HepG2 (cell line): ENCODE results near the gene TFDP1. TPM values are rescaled to one million over a fixed set of nuclear protein-coding genes. Genes with fewer than 3 reads are reported as not detected.

Experiments used
- ATF3 ChIP-seq: sonication (generic); formaldehyde crosslinking; IDR thresholded peaks from 2 replicates; pipeline ENCODE4 v1.4.0; 2020; ENCODE audit warnings: missing genetic modification reagents
- ELF3 ChIP-seq: IDR thresholded peaks from 2 replicates; pipeline ENCODE4 v1.6.1; 2016; ENCODE audit warnings: missing genetic modification reagents, missing compliant biosample characterization
- KDM5B ChIP-seq: sonication (generic); formaldehyde crosslinking; IDR thresholded peaks from 2 replicates; pipeline ENCODE4 v1.4.0; 2020; ENCODE audit warnings: missing genetic modification reagents, mild to moderate bottlenecking, borderline replicate concordance
- KLF12 ChIP-seq: sonication (generic); formaldehyde crosslinking; IDR thresholded peaks from 2 replicates; pipeline ENCODE4 v1.4.0; 2020; ENCODE audit warnings: missing genetic modification reagents, borderline replicate concordance
- LCORL ChIP-seq, 2 experiments: fragments of 450-650 bp in 1 of 2; sonication (generic) in 1 of 2; formaldehyde crosslinking in 1 of 2; IDR thresholded peaks; 2 replicates each; pipeline versions ENCODE4 v1.5.0 to v1.6.1; 2017 to 2020; ENCODE audit warnings: antibody characterized with exemption in 1 of 2, missing genetic modification reagents in 1 of 2
- MATR3 ChIP-seq: sonication (generic); formaldehyde crosslinking; IDR thresholded peaks from 2 replicates; pipeline ENCODE4 v1.4.0; 2020; ENCODE audit warnings: missing genetic modification reagents
- MBNL3 ChIP-seq: fragments of 250-450 bp; sonication (Bioruptor Pico); conservative IDR thresholded peaks from 2 replicates; pipeline ENCODE4 v1.8.0; 2022; ENCODE audit warnings: mild to moderate bottlenecking, inconsistent platforms
- MIXL1 ChIP-seq: IDR thresholded peaks from 2 replicates; pipeline ENCODE4 v1.6.1; 2016
- MTA1 ChIP-seq: sonication (generic); formaldehyde crosslinking; IDR thresholded peaks from 2 replicates; pipeline ENCODE4 v1.4.0; 2020; ENCODE audit warnings: missing genetic modification reagents, mild to moderate bottlenecking, borderline replicate concordance
- NFE2 ChIP-seq: sonication (generic); formaldehyde crosslinking; IDR thresholded peaks from 2 replicates; pipeline ENCODE4 v1.4.0; 2020; ENCODE audit warnings: missing genetic modification reagents
- PCBP2 ChIP-seq: fragments of 200-400 bp; formaldehyde crosslinking; optimal IDR thresholded peaks from 2 replicates; pipeline ENCODE3; 2018; ENCODE audit warnings: low read length, low read depth; ENCODE audit not compliant: poor library complexity, severe bottlenecking
- SAP130 ChIP-seq: IDR thresholded peaks from 2 replicates; pipeline ENCODE4 v1.6.1; 2016; ENCODE audit warnings: low read depth
- XRCC5 ChIP-seq: fragments of 200-400 bp; formaldehyde crosslinking; optimal IDR thresholded peaks from 2 replicates; pipeline ENCODE3; 2017; ENCODE audit warnings: mild to moderate bottlenecking, low read length
- ZBTB21 ChIP-seq: sonication (generic); formaldehyde crosslinking; IDR thresholded peaks from 2 replicates; pipeline ENCODE4 v1.4.0; 2020; ENCODE audit warnings: missing genetic modification reagents
- ZBTB38 ChIP-seq: sonication (generic); formaldehyde crosslinking; IDR thresholded peaks from 2 replicates; pipeline ENCODE4 v1.5.1; 2020; ENCODE audit warnings: mild to moderate bottlenecking, missing genetic modification reagents
- ZBTB39 ChIP-seq: sonication (generic); formaldehyde crosslinking; IDR thresholded peaks from 2 replicates; pipeline ENCODE4 v1.5.0; 2020; ENCODE audit warnings: missing genetic modification reagents
- ZBTB7A ChIP-seq: sonication (generic); formaldehyde crosslinking; IDR thresholded peaks from 2 replicates; pipeline ENCODE4 v1.8.0; 2022; ENCODE audit warnings: mild to moderate bottlenecking, missing genetic modification reagents
- ZFP36L1 ChIP-seq: sonication (generic); formaldehyde crosslinking; IDR thresholded peaks from 2 replicates; pipeline ENCODE4 v1.8.0; 2022; ENCODE audit warnings: mild to moderate bottlenecking, missing genetic modification reagents, moderate library complexity
- ZMAT3 ChIP-seq: sonication (generic); formaldehyde crosslinking; conservative IDR thresholded peaks from 2 replicates; pipeline ENCODE4 v1.7.0; 2021; ENCODE audit warnings: missing genetic modification reagents
- ZNF326 ChIP-seq: sonication (generic); formaldehyde crosslinking; IDR thresholded peaks from 2 replicates; pipeline ENCODE4 v1.4.0; 2020; ENCODE audit warnings: missing genetic modification reagents, borderline replicate concordance
- ZNF430 ChIP-seq: sonication (generic); formaldehyde crosslinking; IDR thresholded peaks from 2 replicates; pipeline ENCODE4 v1.9.0; 2021; ENCODE audit warnings: mild to moderate bottlenecking, missing genetic modification reagents
- polyA plus RNA-seq, 8 experiments: library from polyadenylated mRNA; depleted of rRNA in 3 of 8; stranded (reverse) in 7 of 8; unstranded in 1 of 8; fragments of >200 nt; fragmentation: Illumina TruSeq in 4 of 8; extraction: Trizol in 4 of 8; gene quantifications; 2 replicates each; pipeline versions ENCODE4 v1.2.1 to v1.2.3, GENCODE V29; 2011 to 2016; ENCODE audit warnings: low read depth in 4 of 8, missing spikeins in 1 of 8, mixed read lengths in 1 of 8; ENCODE audit not compliant: insufficient read depth in 1 of 8
- total RNA-seq, 5 experiments: library from RNA; depleted of rRNA; stranded (reverse); fragments of >200 nt; fragmentation: Illumina TruSeq; extraction: Trizol; gene quantifications; 2 replicates each; pipeline ENCODE4 v1.2.3, GENCODE V29; 2016; ENCODE audit warnings: low read depth in 1 of 5
- TF ChIP-seq, protein P1 (sequence below): sonication (generic); formaldehyde crosslinking; IDR thresholded peaks from 2 replicates; pipeline ENCODE4 v1.4.0; 2020; ENCODE audit warnings: missing genetic modification reagents, mild to moderate bottlenecking, borderline replicate concordance
- TF ChIP-seq, protein P2 (sequence below): sonication (generic); formaldehyde crosslinking; IDR thresholded peaks from 2 replicates; pipeline ENCODE4 v1.9.0; 2022; ENCODE audit warnings: missing genetic modification reagents, mild to moderate bottlenecking, borderline replicate concordance

The TFDP1 gene
- total and polyA plus RNA-seq, 2 of the 13 experiments (the other 11 are each of a cell fraction or from before 2014, with no cell fraction given) = 38.0 to 84.2 TPM

DNA sequence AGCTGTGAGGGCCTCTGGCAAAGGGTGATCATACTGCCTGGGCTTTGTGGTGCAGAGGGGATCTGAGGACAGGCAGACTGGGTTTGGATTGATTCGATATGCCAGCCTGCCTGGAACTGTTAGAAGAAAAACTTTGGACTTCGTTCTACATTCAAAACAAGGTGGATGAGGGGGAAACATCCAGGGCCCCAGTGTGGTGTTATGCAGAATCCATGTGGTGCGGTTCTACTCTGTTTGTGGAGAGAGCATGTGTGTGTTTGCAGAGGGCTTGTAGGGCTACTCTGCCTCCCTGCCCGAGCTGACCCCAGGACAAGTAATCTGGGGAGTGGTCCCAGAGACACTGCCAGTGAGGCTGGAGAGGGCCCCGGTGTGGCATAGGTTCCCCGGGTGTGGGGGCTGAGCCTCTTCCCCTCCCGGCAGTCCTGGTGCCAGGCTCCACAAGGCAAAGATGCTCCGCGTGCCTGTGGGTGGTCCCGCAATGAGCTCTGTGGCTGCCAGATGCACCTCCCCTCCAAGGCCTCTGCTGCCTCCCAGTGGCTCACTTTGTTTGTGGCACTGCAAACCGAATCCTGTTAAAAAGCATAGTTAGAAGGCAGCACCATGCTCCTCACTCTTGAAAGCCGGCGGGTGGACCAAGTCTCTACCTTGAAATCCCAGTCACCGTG lies 22.3 kb upstream of the TFDP1 start (continued):
- TF ChIP-seq, protein P1, sequence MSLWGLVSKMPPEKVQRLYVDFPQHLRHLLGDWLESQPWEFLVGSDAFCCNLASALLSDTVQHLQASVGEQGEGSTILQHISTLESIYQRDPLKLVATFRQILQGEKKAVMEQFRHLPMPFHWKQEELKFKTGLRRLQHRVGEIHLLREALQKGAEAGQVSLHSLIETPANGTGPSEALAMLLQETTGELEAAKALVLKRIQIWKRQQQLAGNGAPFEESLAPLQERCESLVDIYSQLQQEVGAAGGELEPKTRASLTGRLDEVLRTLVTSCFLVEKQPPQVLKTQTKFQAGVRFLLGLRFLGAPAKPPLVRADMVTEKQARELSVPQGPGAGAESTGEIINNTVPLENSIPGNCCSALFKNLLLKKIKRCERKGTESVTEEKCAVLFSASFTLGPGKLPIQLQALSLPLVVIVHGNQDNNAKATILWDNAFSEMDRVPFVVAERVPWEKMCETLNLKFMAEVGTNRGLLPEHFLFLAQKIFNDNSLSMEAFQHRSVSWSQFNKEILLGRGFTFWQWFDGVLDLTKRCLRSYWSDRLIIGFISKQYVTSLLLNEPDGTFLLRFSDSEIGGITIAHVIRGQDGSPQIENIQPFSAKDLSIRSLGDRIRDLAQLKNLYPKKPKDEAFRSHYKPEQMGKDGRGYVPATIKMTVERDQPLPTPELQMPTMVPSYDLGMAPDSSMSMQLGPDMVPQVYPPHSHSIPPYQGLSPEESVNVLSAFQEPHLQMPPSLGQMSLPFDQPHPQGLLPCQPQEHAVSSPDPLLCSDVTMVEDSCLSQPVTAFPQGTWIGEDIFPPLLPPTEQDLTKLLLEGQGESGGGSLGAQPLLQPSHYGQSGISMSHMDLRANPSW (CRISPR knock-in tag) = 0 out of 2 replicates have a peak, but pooled peaks have one; percentile 40
- TF ChIP-seq MATR3 (CRISPR knock-in tag) (no peak), ATF3 (no peak), PCBP2 (no peak), ZBTB39 (CRISPR knock-in tag) (0 out of 2 replicates have a peak, but pooled peaks have one; percentile 38), LCORL (IDR thresholded peaks at IDR 0.05) (no peak), LCORL (CRISPR knock-in tag; IDR thresholded peaks at IDR 0.05) (peak; percentile 59; the same call in 1 of the 2 replicates), SAP130 (peak; percentile 44; the same call in 1 of the 2 replicates), MTA1 (CRISPR knock-in tag) (0 out of 2 replicates have a peak, but pooled peaks have one; percentile 40), XRCC5 (peak; percentile 47), ZMAT3 (CRISPR knock-in tag) (0 out of 2 replicates have a peak, but pooled peaks have one; percentile 39), ZBTB7A (CRISPR knock-in tag) (peak; percentile 39; the same call in 1 of the 2 replicates), ELF3 (CRISPR knock-in tag) (no peak), ZFP36L1 (CRISPR knock-in tag) (0 out of 2 replicates have a peak, but pooled peaks have one; percentile 25), ZNF430 (CRISPR knock-in tag) (no peak), NFE2 (no peak), MBNL3 (CRISPR knock-in tag) (no peak), MIXL1 (CRISPR knock-in tag) (peak; percentile 56; the same call in 1 of the 2 replicates), KDM5B (CRISPR knock-in tag) (peak; percentile 57; the same call in 1 of the 2 replicates), ZBTB38 (CRISPR knock-in tag) (peak; percentile 36; the same call in 1 of the 2 replicates), ZNF326 (CRISPR knock-in tag) (no peak), KLF12 (CRISPR knock-in tag) (no peak), ZBTB21 (no peak)
- TF ChIP-seq, protein P2, sequence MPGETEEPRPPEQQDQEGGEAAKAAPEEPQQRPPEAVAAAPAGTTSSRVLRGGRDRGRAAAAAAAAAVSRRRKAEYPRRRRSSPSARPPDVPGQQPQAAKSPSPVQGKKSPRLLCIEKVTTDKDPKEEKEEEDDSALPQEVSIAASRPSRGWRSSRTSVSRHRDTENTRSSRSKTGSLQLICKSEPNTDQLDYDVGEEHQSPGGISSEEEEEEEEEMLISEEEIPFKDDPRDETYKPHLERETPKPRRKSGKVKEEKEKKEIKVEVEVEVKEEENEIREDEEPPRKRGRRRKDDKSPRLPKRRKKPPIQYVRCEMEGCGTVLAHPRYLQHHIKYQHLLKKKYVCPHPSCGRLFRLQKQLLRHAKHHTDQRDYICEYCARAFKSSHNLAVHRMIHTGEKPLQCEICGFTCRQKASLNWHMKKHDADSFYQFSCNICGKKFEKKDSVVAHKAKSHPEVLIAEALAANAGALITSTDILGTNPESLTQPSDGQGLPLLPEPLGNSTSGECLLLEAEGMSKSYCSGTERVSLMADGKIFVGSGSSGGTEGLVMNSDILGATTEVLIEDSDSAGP = peak; percentile 39; the same call in 1 of the 2 replicates
